ENCODE data around the gene CTDP1. TPM values are rescaled to one million over a fixed set of nuclear protein-coding genes. Genes with fewer than 3 reads are reported as not detected.
"Not testable (repeated sequence)": the region's sequence is repeated elsewhere in the genome, so short reads cannot be mapped to it uniquely, and the experiment has no call there.

CTDP1 gene
- total RNA-seq, 4 donors from 2014 or later = 33.9 to 42.2 (median 38.9) TPM

DNA sequence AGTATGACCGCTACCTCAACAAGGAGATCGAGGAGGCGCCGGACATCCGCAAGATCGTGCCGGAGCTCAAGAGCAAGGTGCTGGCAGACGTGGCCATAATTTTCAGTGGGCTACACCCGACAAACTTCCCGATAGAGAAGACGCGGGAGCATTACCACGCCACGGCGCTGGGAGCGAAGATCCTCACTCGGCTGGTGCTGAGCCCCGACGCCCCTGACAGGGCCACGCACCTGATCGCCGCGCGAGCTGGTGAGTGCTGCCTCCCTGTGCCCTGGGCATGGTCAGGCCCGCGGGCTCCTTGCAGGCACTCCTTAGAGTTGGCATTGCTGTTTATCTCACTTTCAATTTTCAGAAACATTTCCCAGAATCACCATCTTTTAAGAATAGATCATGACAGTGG lies 35.7 kb downstream of the CTDP1 start:
- no peak overlapping the region for H3K4me3 ChIP-seq (ENCODE audit: low read depth, poor library complexity, severe bottlenecking)
- DNase-seq (ENCODE audit: low spot score in 2 of 2) = no peak
- TF ChIP-seq POLR2A (IDR thresholded peaks at IDR 0.05) = no peak
- TF ChIP-seq, protein P1, sequence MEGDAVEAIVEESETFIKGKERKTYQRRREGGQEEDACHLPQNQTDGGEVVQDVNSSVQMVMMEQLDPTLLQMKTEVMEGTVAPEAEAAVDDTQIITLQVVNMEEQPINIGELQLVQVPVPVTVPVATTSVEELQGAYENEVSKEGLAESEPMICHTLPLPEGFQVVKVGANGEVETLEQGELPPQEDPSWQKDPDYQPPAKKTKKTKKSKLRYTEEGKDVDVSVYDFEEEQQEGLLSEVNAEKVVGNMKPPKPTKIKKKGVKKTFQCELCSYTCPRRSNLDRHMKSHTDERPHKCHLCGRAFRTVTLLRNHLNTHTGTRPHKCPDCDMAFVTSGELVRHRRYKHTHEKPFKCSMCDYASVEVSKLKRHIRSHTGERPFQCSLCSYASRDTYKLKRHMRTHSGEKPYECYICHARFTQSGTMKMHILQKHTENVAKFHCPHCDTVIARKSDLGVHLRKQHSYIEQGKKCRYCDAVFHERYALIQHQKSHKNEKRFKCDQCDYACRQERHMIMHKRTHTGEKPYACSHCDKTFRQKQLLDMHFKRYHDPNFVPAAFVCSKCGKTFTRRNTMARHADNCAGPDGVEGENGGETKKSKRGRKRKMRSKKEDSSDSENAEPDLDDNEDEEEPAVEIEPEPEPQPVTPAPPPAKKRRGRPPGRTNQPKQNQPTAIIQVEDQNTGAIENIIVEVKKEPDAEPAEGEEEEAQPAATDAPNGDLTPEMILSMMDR (IDR thresholded peaks at IDR 0.05) = no peak
- intact Hi-C loops (cut with DNase I; ENCODE audit: low total_unique reads) = no loop called here
- 97% methylated on average over 26 of the region's 26 CpGs for WGBS, 2 donors

DNA sequence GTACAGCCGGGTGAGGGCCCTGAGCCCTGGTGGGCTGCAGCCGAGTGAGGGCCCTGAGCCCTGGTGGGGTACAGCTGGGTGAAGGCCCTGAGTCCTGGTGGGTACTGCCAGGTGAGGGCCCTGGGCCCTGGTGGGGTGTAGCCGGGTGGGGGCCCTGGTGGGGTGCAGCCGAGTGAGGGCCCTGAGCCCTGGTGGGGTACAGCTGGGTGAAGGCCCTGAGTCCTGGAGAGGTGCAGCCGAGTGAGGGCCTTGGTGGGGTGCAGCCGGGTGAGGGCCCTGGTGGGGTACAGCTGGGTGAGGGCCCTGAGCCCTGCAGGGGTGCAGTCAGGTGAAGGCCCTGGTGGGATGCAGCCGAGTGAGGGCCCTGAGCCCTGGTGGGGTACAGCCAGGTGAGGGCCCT lies 37.5 kb downstream of the CTDP1 start:
- WGBS, 2 donors = 97 to 99% methylated on average over 7 of the region's 7 CpGs
- no peak overlapping the region for H3K4me3 ChIP-seq (ENCODE audit: low read depth, poor library complexity, severe bottlenecking)
- no peak for DNase-seq (ENCODE audit: low spot score in 2 of 2)
- intact Hi-C loops (cut with DNase I; ENCODE audit: low total_unique reads) = no loop called here
- no peak for TF ChIP-seq POLR2A (IDR thresholded peaks at IDR 0.05)
- TF ChIP-seq, protein P1 (IDR thresholded peaks at IDR 0.05) = no peak

DNA sequence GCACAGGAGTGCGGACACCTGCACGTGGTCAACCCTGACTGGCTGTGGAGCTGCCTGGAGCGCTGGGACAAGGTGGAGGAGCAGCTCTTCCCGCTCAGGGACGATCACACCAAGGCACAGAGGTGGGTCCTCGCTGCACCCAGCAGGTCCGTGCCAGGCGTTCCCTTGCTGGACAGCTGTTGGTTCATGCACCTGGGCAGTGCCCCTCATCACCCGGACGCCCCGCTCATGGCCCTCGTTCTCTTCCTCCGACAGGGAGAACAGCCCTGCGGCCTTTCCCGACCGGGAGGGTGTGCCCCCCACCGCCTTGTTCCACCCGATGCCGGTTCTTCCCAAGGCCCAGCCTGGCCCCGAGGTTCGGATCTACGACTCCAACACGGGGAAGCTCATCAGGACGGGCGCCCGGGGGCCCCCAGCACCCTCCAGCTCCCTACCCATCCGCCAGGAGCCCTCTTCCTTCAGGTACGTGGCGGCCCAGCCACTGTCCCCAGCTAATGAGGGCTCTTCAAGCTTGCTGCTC lies 38.0 kb downstream of the CTDP1 start:
- intact Hi-C loops (cut with DNase I; ENCODE audit: low total_unique reads) = no loop called here
- no peak for TF ChIP-seq POLR2A (IDR thresholded peaks at IDR 0.05)
- TF ChIP-seq, protein P1 (IDR thresholded peaks at IDR 0.05) = no peak
- WGBS, 2 donors = 96% methylated on average over 15 to 28 of the region's 29 CpGs
- H3K4me3 ChIP-seq (ENCODE audit: low read depth, poor library complexity, severe bottlenecking) = no peak overlapping the region
- no peak for DNase-seq (ENCODE audit: low spot score in 2 of 2)

DNA sequence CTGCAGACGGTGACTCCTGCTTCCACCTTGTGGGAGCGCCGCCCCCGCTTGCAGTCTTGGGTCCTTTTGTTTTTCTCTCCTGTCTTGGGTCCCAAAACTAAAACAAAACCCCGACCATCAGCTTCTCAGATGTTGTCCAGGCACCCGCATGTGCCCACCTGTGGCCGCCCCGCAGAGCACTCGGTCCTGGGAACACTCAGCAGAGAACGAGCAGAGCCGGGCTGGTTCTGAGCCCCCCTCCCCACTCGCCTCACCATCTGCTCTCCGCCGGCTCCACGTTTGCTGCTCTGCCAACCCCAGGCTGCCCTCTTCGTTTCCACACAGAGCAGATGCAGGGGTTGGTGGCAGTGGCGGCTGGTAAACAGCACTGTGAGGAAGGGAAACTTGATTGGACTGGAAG lies 38.5 kb downstream of the CTDP1 start:
- TF ChIP-seq POLR2A (IDR thresholded peaks at IDR 0.05) = no peak
- TF ChIP-seq, protein P1 (IDR thresholded peaks at IDR 0.05) = no peak
- intact Hi-C loops (cut with DNase I; ENCODE audit: low total_unique reads) = no loop called here
- H3K4me3 ChIP-seq (ENCODE audit: low read depth, poor library complexity, severe bottlenecking) = no peak overlapping the region
- WGBS, 2 donors = 95 to 96% methylated on average over 17 of the region's 17 CpGs
- DNase-seq (ENCODE audit: low spot score in 2 of 2) = no peak

DNA sequence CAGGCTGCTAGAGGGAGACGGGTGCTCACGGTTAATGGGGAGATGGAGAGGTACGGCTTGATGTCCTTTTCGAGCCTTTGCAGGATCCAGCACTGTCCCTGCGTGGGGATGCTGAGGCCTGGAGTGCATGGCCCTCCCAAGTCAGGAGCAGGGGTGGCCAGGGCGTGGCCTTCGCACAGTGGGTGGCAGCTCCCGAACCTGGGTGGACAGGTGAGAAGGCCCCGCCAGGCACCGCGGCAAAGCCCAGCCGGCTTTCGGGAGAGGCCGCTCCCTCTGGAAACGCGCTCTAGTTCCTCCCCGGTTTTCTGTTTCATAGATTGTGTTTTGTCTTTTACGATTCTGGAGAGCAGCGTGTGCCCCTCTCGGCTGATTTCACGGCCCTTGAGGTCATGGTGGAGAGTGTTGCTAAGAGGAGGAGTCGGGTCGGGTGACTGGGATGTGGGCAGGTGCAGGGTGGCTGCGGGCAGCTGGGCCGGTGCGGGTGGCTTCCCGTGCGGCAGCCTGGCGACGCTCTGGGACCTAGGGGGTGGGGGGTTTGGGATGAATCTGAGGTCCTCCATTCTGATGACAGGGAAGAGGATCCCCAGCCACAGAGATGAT lies 39.4 kb downstream of the CTDP1 start:
- DNase-seq (ENCODE audit: low spot score in 2 of 2) = no peak
- H3K4me3 ChIP-seq (ENCODE audit: low read depth, poor library complexity, severe bottlenecking) = no peak overlapping the region
- intact Hi-C loops (cut with DNase I; ENCODE audit: low total_unique reads) = no loop called here
- 96 to 97% methylated on average over 30 of the region's 30 CpGs for WGBS, 2 donors
- TF ChIP-seq, protein P1 (IDR thresholded peaks at IDR 0.05) = no peak
- no peak for TF ChIP-seq POLR2A (IDR thresholded peaks at IDR 0.05)

DNA sequence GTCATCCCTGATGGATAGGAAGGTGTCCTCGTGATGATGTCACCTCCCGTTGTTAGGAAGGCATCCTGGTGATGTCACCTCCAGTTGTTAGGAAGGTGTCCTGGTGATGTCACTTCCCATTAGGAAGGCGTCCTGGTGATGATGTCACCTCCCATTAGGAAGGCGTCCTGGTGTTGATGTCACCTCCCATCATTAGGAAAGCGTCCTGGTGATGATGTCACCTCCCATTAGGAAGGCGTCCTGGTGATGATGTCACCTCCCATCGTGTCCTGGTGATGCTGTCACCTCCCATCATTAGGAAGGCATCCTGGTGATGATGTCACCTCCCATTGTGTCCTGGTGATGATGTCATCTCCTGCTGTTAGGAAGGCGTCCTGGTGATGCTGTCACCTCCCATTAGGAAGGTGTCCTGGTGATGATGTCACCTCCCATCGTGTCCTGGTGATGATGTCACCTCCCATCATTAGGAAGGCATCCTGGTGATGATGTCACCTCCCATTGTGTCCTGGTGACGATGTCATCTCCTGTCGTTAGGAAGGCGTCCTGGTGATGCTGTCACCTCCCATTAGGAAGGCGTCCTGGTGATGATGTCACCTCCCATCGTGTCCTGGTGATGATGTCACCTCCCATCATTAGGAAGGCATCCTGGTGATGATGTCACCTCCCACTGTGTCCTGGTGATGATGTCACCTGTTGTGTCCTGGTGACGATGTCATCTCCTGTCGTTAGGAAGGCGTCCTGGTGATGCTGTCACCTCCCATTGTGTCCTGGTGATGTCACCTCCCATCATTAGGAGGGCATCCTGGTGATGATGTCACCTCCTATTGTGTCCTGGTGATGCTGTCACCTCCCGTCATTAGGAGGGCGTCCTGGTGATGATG lies 40.1 kb downstream of the CTDP1 start:
- H3K4me3 ChIP-seq (ENCODE audit: low read depth, poor library complexity, severe bottlenecking); intact Hi-C loops (cut with DNase I; ENCODE audit: low total_unique reads); DNase-seq (ENCODE audit: low spot score in 2 of 2): not testable (repeated sequence)
- 89 to 90% methylated on average over 15 to 17 of the region's 19 CpGs for WGBS, 2 donors

Measured in lower leg skin (tissue), 4 donors.